Endothelial cell of umbilical vein (primary cell): ENCODE data around the gene GRK5. TPM values are rescaled to one million over a fixed set of nuclear protein-coding genes. Genes with fewer than 3 reads are reported as not detected.

Experiments
- BruUV-seq: library from RNA; stranded (reverse); fragments of 400-500 nt; replicated peaks from 2 replicates; lab custom pipeline; 2021; lab: Mats Ljungman, UMichigan
- CTCF ChIA-PET: fragments of 300-600, 350-600 bp; sonication (Branson Sonifier 250); formaldehyde crosslinking; loops from one replicate; lab custom pipeline; 2021; ENCODE audit warnings: antibody characterized with exemption, inconsistent platforms; lab: Charles Lee
- POLR2A ChIA-PET: fragments of 300-600, 350-600 bp; sonication (Branson Sonifier 250); formaldehyde crosslinking; loops from one replicate; lab custom pipeline; 2021; ENCODE audit warnings: antibody characterized with exemption, inconsistent platforms; lab: Charles Lee
- DNase-seq: peaks from one replicate; pipeline ENCODE4 v3.0.0-alpha.2; 2011; ENCODE audit warnings: low read depth, low spot score
- FAIRE-seq: peaks from 2 replicates; lab custom pipeline; 2011; peaks lifted over from hg19 to GRCh38; lab: Jason Lieb, UNC
- H2AFZ ChIP-seq: 2 replicates; pipeline ENCODE4 v1.6.0; 2012; ENCODE audit warnings: low read depth, low read length, control low read depth, inconsistent platforms
- H3K27ac ChIP-seq: 2 replicates; pipeline ENCODE4 v1.5.1; 2011; ENCODE audit warnings: low read depth, mild to moderate bottlenecking, control low read depth, low read length, moderate library complexity; ENCODE audit not compliant: insufficient read depth
- H3K27me3 ChIP-seq, 2 experiments: 2 replicates each; pipeline versions ENCODE4 v1.6.0 to v1.6.1; 2011; ENCODE audit warnings: low read length in 2 of 2, mixed read lengths in 1 of 2; ENCODE audit not compliant: control insufficient read depth in 2 of 2, insufficient read depth in 2 of 2
- H3K36me3 ChIP-seq, 2 experiments: 2 replicates in 1 of 2; 3 replicates in 1 of 2; pipeline ENCODE4 v1.5.1; 2011; ENCODE audit warnings: low read length in 2 of 2, mild to moderate bottlenecking in 1 of 2, moderate library complexity in 1 of 2; ENCODE audit not compliant: control insufficient read depth in 2 of 2, insufficient read depth in 2 of 2; ENCODE audit errors: extremely low read depth in 1 of 2
- H3K4me1 ChIP-seq: 3 replicates; pipeline ENCODE4 v1.5.1; 2011; ENCODE audit warnings: mild to moderate bottlenecking, low read length; ENCODE audit not compliant: control insufficient read depth, insufficient read depth; ENCODE audit errors: extremely low read depth
- H3K4me2 ChIP-seq: 2 replicates; pipeline ENCODE4 v1.6.1; 2011; ENCODE audit warnings: low read length, control low read depth, mixed read lengths; ENCODE audit not compliant: insufficient read depth
- H3K4me3 ChIP-seq, 3 experiments: fragments of 200-600 bp in 1 of 3; sonication (generic), shearing (Covaris generic) in 1 of 3; replicated peaks in 1 of 3; 2 replicates each; pipeline ENCODE4 v1.5.1; 2011 to 2016; ENCODE audit warnings: control low read depth in 3 of 3, low read length in 3 of 3, mild to moderate bottlenecking in 2 of 3, inconsistent platforms in 1 of 3, low read depth in 1 of 3, moderate library complexity in 1 of 3; ENCODE audit not compliant: insufficient read depth in 1 of 3
- H3K79me2 ChIP-seq: 2 replicates; pipeline ENCODE4 v1.6.0; 2012; ENCODE audit warnings: low read length, inconsistent platforms; ENCODE audit not compliant: control insufficient read depth, insufficient read depth
- H3K9ac ChIP-seq: replicated peaks from 2 replicates; pipeline ENCODE3; 2011; ENCODE audit warnings: low read length, control low read depth; ENCODE audit not compliant: insufficient read depth; ENCODE audit errors: extremely low read depth
- H3K9me1 ChIP-seq: replicated peaks from 3 replicates; pipeline ENCODE4 v1.6.0; 2011; ENCODE audit warnings: mild to moderate bottlenecking, low read length; ENCODE audit not compliant: control insufficient read depth, insufficient read depth; ENCODE audit errors: extremely low read depth
- H3K9me3 ChIP-seq: replicated peaks from 2 replicates; pipeline ENCODE4 v1.5.1; 2012; ENCODE audit warnings: low read length, inconsistent platforms; ENCODE audit not compliant: control insufficient read depth, insufficient read depth
- H4K20me1 ChIP-seq: replicated peaks from 2 replicates; pipeline ENCODE3; 2011; ENCODE audit warnings: mild to moderate bottlenecking, low read length; ENCODE audit not compliant: control insufficient read depth, insufficient read depth; ENCODE audit errors: extremely low read depth
- EZH2 ChIP-seq: IDR thresholded peaks from 2 replicates; pipeline ENCODE4 v1.6.1; 2012; ENCODE audit warnings: borderline replicate concordance, low read depth, mild to moderate bottlenecking, moderate library complexity, low read length, inconsistent platforms; ENCODE audit not compliant: severe bottlenecking
- FOS ChIP-seq: IDR thresholded peaks from 2 replicates; pipeline ENCODE4 v1.6.1; 2011; ENCODE audit warnings: mild to moderate bottlenecking, low read length, moderate library complexity, borderline replicate concordance; ENCODE audit not compliant: insufficient read depth
- JUN ChIP-seq: IDR thresholded peaks from 2 replicates; pipeline ENCODE4 v1.6.1; 2011; ENCODE audit warnings: borderline replicate concordance, low read depth; ENCODE audit not compliant: insufficient read length, insufficient read depth
- MYC ChIP-seq: IDR thresholded peaks from one replicate; pipeline ENCODE4 v1.6.1; 2011; ENCODE audit warnings: mild to moderate bottlenecking, low read depth, low read length
- POLR2A ChIP-seq: IDR thresholded peaks from 2 replicates; pipeline ENCODE4 v1.6.1; 2012; ENCODE audit warnings: low read depth, mild to moderate bottlenecking, control low read depth, low read length
- POLR2AphosphoS5 ChIP-seq: IDR thresholded peaks from 2 replicates; pipeline ENCODE4 v1.6.1; 2012; ENCODE audit warnings: low read depth, mild to moderate bottlenecking, control low read depth, low read length, moderate library complexity; ENCODE audit not compliant: insufficient read depth
- dilution Hi-C: fragments of 300-500 bp; cut with MboI; formaldehyde crosslinking; loops from one replicate; pipeline ENCODE4 v1.15.0; 2019; ENCODE audit warnings: low sequenced_read_pairs; ENCODE audit not compliant: extremely low pct_ligation_motif_present
- intact Hi-C: fragments of 100-400 bp; cut with micrococcal nuclease; formaldehyde crosslinking; loops from one replicate; pipeline ENCODE4 v1.10.0; 2022
- polyA plus RNA-seq, 4 experiments: library from polyadenylated mRNA; depleted of rRNA in 3 of 4; stranded (reverse) in 3 of 4; unstranded in 1 of 4; fragments of >200 nt; gene quantifications; 2 replicates each; pipeline versions ENCODE4 v1.2.1 to v1.2.3, GENCODE V29; 2011 to 2012; ENCODE audit warnings: missing spikeins in 1 of 4
- total RNA-seq: library from RNA; stranded (reverse); gene quantifications from 2 replicates; pipeline ENCODE4 v1.2.3, GENCODE V29; 2021
- TF ChIP-seq, protein P1 (sequence below), 2 donors: IDR thresholded peaks; 1 replicate in 1 of 2; 2 replicates in 1 of 2; pipeline ENCODE4 v1.5.1; 2011; ENCODE audit warnings: low read length in 2 of 2, mild to moderate bottlenecking in 2 of 2, moderate library complexity in 2 of 2, control low read depth in 1 of 2, inconsistent platforms in 1 of 2, low read depth in 1 of 2; ENCODE audit not compliant: insufficient read depth in 1 of 2; ENCODE audit errors: extremely low read depth in 1 of 2
- TF ChIP-seq, protein P2 (sequence below): IDR thresholded peaks from 2 replicates; pipeline ENCODE4 v1.6.1; 2011; ENCODE audit not compliant: insufficient read depth, insufficient read length

Gene GRK5
- total and polyA plus RNA-seq, 2 donors (not counting 3 experiments of a cell fraction or from before 2014, with no cell fraction given), result 13.1 to 29.5 TPM

GRCh38 chr10:119327096-119327745 is 119.8 kb downstream of the GRK5 start:
- H3K79me2 ChIP-seq, result no peaks in the 10 kb centered on the region
- H3K27me3 ChIP-seq, result no peaks in the 10 kb centered on the region
- TF ChIP-seq JUN, result no peak
- TF ChIP-seq POLR2AphosphoS5, result no peak
- TF ChIP-seq, protein P1, sequence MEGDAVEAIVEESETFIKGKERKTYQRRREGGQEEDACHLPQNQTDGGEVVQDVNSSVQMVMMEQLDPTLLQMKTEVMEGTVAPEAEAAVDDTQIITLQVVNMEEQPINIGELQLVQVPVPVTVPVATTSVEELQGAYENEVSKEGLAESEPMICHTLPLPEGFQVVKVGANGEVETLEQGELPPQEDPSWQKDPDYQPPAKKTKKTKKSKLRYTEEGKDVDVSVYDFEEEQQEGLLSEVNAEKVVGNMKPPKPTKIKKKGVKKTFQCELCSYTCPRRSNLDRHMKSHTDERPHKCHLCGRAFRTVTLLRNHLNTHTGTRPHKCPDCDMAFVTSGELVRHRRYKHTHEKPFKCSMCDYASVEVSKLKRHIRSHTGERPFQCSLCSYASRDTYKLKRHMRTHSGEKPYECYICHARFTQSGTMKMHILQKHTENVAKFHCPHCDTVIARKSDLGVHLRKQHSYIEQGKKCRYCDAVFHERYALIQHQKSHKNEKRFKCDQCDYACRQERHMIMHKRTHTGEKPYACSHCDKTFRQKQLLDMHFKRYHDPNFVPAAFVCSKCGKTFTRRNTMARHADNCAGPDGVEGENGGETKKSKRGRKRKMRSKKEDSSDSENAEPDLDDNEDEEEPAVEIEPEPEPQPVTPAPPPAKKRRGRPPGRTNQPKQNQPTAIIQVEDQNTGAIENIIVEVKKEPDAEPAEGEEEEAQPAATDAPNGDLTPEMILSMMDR (IDR thresholded peaks at IDR 0.05; ENCODE audit: extremely low read depth in 1 of 2, insufficient read depth in 1 of 2, low read depth in 1 of 2, low read length in 2 of 2), result no peak
- TF ChIP-seq POLR2A, result no peak
- TF ChIP-seq, protein P2, sequence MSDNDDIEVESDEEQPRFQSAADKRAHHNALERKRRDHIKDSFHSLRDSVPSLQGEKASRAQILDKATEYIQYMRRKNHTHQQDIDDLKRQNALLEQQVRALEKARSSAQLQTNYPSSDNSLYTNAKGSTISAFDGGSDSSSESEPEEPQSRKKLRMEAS, result no peak
- no peak for TF ChIP-seq MYC
- no peak for TF ChIP-seq FOS
- no peak for TF ChIP-seq EZH2
- no TSS peak for BruUV-seq
- DNase-seq, result no peak
- ChIA-PET POLR2A (no interaction called here), CTCF (no interaction called here)
- no peak overlapping the region for H2AFZ ChIP-seq
- no peaks in the 10 kb centered on the region for H3K9me3 ChIP-seq
- H3K4me2 ChIP-seq, result no peak overlapping the region
- intact Hi-C loops, result no loop called here
- no peaks in the 10 kb centered on the region for H3K4me1 ChIP-seq
- H3K36me3 ChIP-seq, result peaks cover 0 to 2% of the 10 kb centered on the region in 2 experiments
- H4K20me1 ChIP-seq, result no peaks in the 10 kb centered on the region
- no peaks in the 10 kb centered on the region for H3K9me1 ChIP-seq
- no peak overlapping the region for H3K4me3 ChIP-seq
- dilution Hi-C loops, result no loop called here
- FAIRE-seq, result no peak
- H3K27ac ChIP-seq, result no peak overlapping the region
- no peak overlapping the region for H3K9ac ChIP-seq
